ENCODE results near the gene TMEM150C.
A peak's percentile ranks its signal among the peaks of the same experiment; 100 is the strongest.

Gene TMEM150C

DNA sequence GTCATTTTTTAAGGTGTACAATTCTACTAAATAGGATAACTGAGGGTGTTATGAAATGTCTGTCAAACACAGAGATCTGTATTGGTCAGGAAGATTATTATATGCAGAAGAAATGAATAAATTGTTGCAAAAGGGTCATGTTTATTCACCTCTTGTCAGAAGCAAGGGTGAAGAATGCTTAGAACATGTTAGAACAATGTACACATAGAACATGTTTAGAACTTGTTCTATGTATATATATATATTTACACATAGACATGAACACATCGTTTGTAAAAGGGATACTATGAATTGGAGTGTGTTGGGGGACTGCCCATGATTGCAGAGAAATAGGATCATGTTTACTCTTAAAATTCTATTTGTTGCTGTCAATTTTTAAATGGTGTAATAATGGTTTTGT lies 28.0 kb upstream of the TMEM150C start:
- no peak overlapping the region for H3K27ac ChIP-seq (ENCODE audit: low read depth, low read length)
- H3K27me3 ChIP-seq (ENCODE audit: control insufficient read depth, insufficient read depth, low read length) = no peaks in the 10 kb centered on the region
- no peak overlapping the region for H3K9ac ChIP-seq (ENCODE audit: low read depth, low read length)
- H3K9me3 ChIP-seq (ENCODE audit: control insufficient read depth, insufficient read depth, low read length) = no peaks in the 10 kb centered on the region
- H3K36me3 ChIP-seq (ENCODE audit: control insufficient read depth, insufficient read depth, low read length) = no peaks in the 10 kb centered on the region
- H3K4me1 ChIP-seq (ENCODE audit: control insufficient read depth, insufficient read depth, low read length) = peaks cover 41% of the 10 kb centered on the region
- no peak overlapping the region for H3K4me3 ChIP-seq (ENCODE audit: low read depth, low read length)

- H3K4me1 ChIP-seq (ENCODE audit: control insufficient read depth, insufficient read depth, low read length) = peaks cover 51% of the 10 kb centered on the region
- no peak overlapping the region for H3K9ac ChIP-seq (ENCODE audit: low read depth, low read length)
- H3K9me3 ChIP-seq (ENCODE audit: control insufficient read depth, insufficient read depth, low read length) = no peaks in the 10 kb centered on the region
- no peak overlapping the region for H3K27ac ChIP-seq (ENCODE audit: low read depth, low read length)
- no peaks in the 10 kb centered on the region for H3K27me3 ChIP-seq (ENCODE audit: control insufficient read depth, insufficient read depth, low read length)
- no peak overlapping the region for H3K4me3 ChIP-seq (ENCODE audit: low read depth, low read length)
- H3K36me3 ChIP-seq (ENCODE audit: control insufficient read depth, insufficient read depth, low read length) = no peaks in the 10 kb centered on the region
These were observed 27.0 kb upstream of the TMEM150C start for GRCh38 chr4:82588771-82589270.

- Histone ChIP-seq H3K9me3 (ENCODE audit: control insufficient read depth, insufficient read depth, low read length) (no peaks in the 10 kb centered on the region), H3K27me3 (ENCODE audit: control insufficient read depth, insufficient read depth, low read length) (no peaks in the 10 kb centered on the region), H3K4me3 (ENCODE audit: low read depth, low read length) (no peak overlapping the region), H3K9ac (ENCODE audit: low read depth, low read length) (no peak overlapping the region), H3K4me1 (ENCODE audit: control insufficient read depth, insufficient read depth, low read length) (peaks cover 57% of the 10 kb centered on the region), H3K36me3 (ENCODE audit: control insufficient read depth, insufficient read depth, low read length) (no peaks in the 10 kb centered on the region), H3K27ac (ENCODE audit: low read depth, low read length) (no peak overlapping the region)
These were observed 26.2 kb upstream of the TMEM150C start for GRCh38 chr4:82587826-82588540.

- Histone ChIP-seq H3K27ac (ENCODE audit: low read depth, low read length) (peak overlapping the region; percentile 30), H3K4me1 (ENCODE audit: control insufficient read depth, insufficient read depth, low read length) (peaks cover 45% of the 10 kb centered on the region), H3K36me3 (ENCODE audit: control insufficient read depth, insufficient read depth, low read length) (no peaks in the 10 kb centered on the region), H3K9me3 (ENCODE audit: control insufficient read depth, insufficient read depth, low read length) (no peaks in the 10 kb centered on the region), H3K27me3 (ENCODE audit: control insufficient read depth, insufficient read depth, low read length) (no peaks in the 10 kb centered on the region), H3K9ac (ENCODE audit: low read depth, low read length) (no peak overlapping the region), H3K4me3 (ENCODE audit: low read depth, low read length) (no peak overlapping the region)
These were observed 24.1 kb upstream of the TMEM150C start for GRCh38 chr4:82585690-82586435.

GRCh38 chr4:82584931-82585330 lies 23.1 kb upstream of the TMEM150C start:
- peaks cover 38% of the 10 kb centered on the region for H3K4me1 ChIP-seq (ENCODE audit: control insufficient read depth, insufficient read depth, low read length)
- no peaks in the 10 kb centered on the region for H3K9me3 ChIP-seq (ENCODE audit: control insufficient read depth, insufficient read depth, low read length)
- H3K9ac ChIP-seq (ENCODE audit: low read depth, low read length) = no peak overlapping the region
- H3K36me3 ChIP-seq (ENCODE audit: control insufficient read depth, insufficient read depth, low read length) = no peaks in the 10 kb centered on the region
- no peak overlapping the region for H3K4me3 ChIP-seq (ENCODE audit: low read depth, low read length)
- no peak overlapping the region for H3K27ac ChIP-seq (ENCODE audit: low read depth, low read length)
- no peaks in the 10 kb centered on the region for H3K27me3 ChIP-seq (ENCODE audit: control insufficient read depth, insufficient read depth, low read length)

DNA sequence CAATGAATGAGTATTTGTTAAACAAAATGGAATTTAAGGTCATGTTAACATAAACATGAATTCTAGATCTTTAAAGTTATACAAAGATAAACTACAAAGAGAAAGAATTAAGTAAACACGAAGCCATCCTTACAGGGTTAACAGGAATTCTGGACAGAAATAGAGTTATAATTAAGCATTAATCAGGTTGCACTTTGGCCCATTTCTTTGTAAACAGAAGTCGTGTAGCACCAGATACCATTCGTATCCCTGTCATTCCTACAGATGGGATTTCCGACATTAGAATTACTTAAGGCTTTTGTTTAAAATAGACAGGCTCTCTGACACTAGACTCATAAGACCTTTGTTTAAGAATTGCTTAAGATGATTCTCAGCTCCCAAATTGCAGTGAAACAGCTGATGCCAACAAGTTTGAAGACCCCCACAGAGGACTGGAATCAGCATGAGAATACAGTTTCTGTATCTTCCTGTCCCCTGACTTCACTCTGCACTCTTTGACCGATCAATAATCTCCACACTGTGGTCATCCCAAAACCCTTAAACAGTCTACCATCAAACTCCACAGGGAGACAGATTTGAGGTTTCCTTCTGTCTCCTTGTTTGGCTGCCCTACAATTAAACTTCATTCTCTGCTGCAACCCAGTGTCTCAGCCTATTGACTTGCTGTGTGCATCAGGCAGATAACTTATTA lies 22.3 kb upstream of the TMEM150C start:
- Histone ChIP-seq H3K36me3 (ENCODE audit: control insufficient read depth, insufficient read depth, low read length) (no peaks in the 10 kb centered on the region), H3K27ac (ENCODE audit: low read depth, low read length) (no peak overlapping the region), H3K9me3 (ENCODE audit: control insufficient read depth, insufficient read depth, low read length) (no peaks in the 10 kb centered on the region), H3K27me3 (ENCODE audit: control insufficient read depth, insufficient read depth, low read length) (no peaks in the 10 kb centered on the region), H3K9ac (ENCODE audit: low read depth, low read length) (no peak overlapping the region), H3K4me1 (ENCODE audit: control insufficient read depth, insufficient read depth, low read length) (peaks cover 38% of the 10 kb centered on the region), H3K4me3 (ENCODE audit: low read depth, low read length) (no peak overlapping the region)

- H3K9me3 ChIP-seq (ENCODE audit: control insufficient read depth, insufficient read depth, low read length) = no peaks in the 10 kb centered on the region
- no peak overlapping the region for H3K27ac ChIP-seq (ENCODE audit: low read depth, low read length)
- H3K36me3 ChIP-seq (ENCODE audit: control insufficient read depth, insufficient read depth, low read length) = no peaks in the 10 kb centered on the region
- no peak overlapping the region for H3K9ac ChIP-seq (ENCODE audit: low read depth, low read length)
- H3K27me3 ChIP-seq (ENCODE audit: control insufficient read depth, insufficient read depth, low read length) = no peaks in the 10 kb centered on the region
- no peak overlapping the region for H3K4me3 ChIP-seq (ENCODE audit: low read depth, low read length)
- H3K4me1 ChIP-seq (ENCODE audit: control insufficient read depth, insufficient read depth, low read length) = peaks cover 17% of the 10 kb centered on the region
These were observed 18.1 kb upstream of the TMEM150C start for GRCh38 chr4:82579932-82580331.

- no peak overlapping the region for H3K4me3 ChIP-seq (ENCODE audit: low read depth, low read length)
- H3K36me3 ChIP-seq (ENCODE audit: control insufficient read depth, insufficient read depth, low read length) = no peaks in the 10 kb centered on the region
- H3K9me3 ChIP-seq (ENCODE audit: control insufficient read depth, insufficient read depth, low read length) = no peaks in the 10 kb centered on the region
These were observed 17.1 kb upstream of the TMEM150C start for GRCh38 chr4:82578935-82579334.

GRCh38 chr4:82577451-82577850 lies 15.7 kb upstream of the TMEM150C start:
- H3K4me1 ChIP-seq (ENCODE audit: control insufficient read depth, insufficient read depth, low read length) = peaks cover 4% of the 10 kb centered on the region; the same call in 1 of the 2 replicates
- no peak overlapping the region for H3K4me3 ChIP-seq (ENCODE audit: low read depth, low read length)
- H3K27me3 ChIP-seq (ENCODE audit: control insufficient read depth, insufficient read depth, low read length) = no peaks in the 10 kb centered on the region
- H3K36me3 ChIP-seq (ENCODE audit: control insufficient read depth, insufficient read depth, low read length) = no peaks in the 10 kb centered on the region
- no peaks in the 10 kb centered on the region for H3K9me3 ChIP-seq (ENCODE audit: control insufficient read depth, insufficient read depth, low read length)
- no peak overlapping the region for H3K9ac ChIP-seq (ENCODE audit: low read depth, low read length)
- no peak overlapping the region for H3K27ac ChIP-seq (ENCODE audit: low read depth, low read length)

More at GRCh38 chr4:82578935-82579334, 17.1 kb upstream of the TMEM150C start:
- no peak overlapping the region for H3K9ac ChIP-seq (ENCODE audit: low read depth, low read length)
- no peak overlapping the region for H3K27ac ChIP-seq (ENCODE audit: low read depth, low read length)
- H3K4me1 ChIP-seq (ENCODE audit: control insufficient read depth, insufficient read depth, low read length) = peaks cover 11% of the 10 kb centered on the region
- H3K27me3 ChIP-seq (ENCODE audit: control insufficient read depth, insufficient read depth, low read length) = no peaks in the 10 kb centered on the region

DNA sequence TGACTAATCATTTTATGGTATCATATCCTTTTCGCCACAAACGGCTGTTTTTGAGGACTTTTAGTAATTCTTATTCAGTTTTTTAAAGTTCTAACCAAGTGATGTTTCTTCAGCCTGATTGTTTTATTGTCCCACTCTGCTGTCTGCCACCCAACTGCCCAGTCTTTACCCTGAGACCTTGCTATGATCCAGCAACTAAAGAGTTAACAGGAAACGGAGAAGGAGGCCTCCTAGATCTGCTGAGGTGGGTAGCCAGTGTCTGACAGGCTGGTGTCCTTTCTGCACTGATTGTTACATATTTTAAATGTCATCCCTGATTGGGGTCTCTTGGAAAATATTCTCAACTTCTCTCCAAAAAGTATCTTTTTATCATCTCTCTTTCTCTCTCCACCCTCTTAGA lies 7.9 kb upstream of the TMEM150C start:
- Histone ChIP-seq H3K4me1 (ENCODE audit: control insufficient read depth, insufficient read depth, low read length) (peaks cover 11% of the 10 kb centered on the region), H3K9ac (ENCODE audit: low read depth, low read length) (no peak overlapping the region), H3K36me3 (ENCODE audit: control insufficient read depth, insufficient read depth, low read length) (no peaks in the 10 kb centered on the region), H3K4me3 (ENCODE audit: low read depth, low read length) (no peak overlapping the region), H3K9me3 (ENCODE audit: control insufficient read depth, insufficient read depth, low read length) (no peaks in the 10 kb centered on the region), H3K27ac (ENCODE audit: low read depth, low read length) (no peak overlapping the region), H3K27me3 (ENCODE audit: control insufficient read depth, insufficient read depth, low read length) (no peaks in the 10 kb centered on the region)

DNA sequence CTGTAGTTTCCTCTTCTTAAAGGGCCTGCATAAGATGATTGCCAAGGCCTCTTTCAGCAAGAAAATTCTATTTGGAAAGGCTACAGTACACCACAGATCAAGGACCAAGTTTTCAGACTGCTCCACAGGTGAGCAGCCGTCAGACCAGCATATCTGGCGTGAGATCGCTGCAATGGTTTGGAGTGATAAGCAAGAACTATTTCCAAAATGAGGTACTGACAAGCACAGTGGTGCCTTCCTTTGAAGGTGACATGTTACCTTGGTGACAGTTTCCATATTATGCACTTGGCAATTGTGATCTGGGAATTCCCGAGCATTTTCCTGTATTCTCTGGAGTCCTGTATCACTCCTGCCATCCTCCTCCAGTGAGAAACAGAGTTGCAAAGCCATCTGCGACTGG lies 7.3 kb upstream of the TMEM150C start:
- Histone ChIP-seq H3K27ac (ENCODE audit: low read depth, low read length) (no peak overlapping the region), H3K9me3 (ENCODE audit: control insufficient read depth, insufficient read depth, low read length) (no peaks in the 10 kb centered on the region), H3K9ac (ENCODE audit: low read depth, low read length) (no peak overlapping the region), H3K27me3 (ENCODE audit: control insufficient read depth, insufficient read depth, low read length) (no peaks in the 10 kb centered on the region), H3K36me3 (ENCODE audit: control insufficient read depth, insufficient read depth, low read length) (no peaks in the 10 kb centered on the region), H3K4me3 (ENCODE audit: low read depth, low read length) (no peak overlapping the region), H3K4me1 (ENCODE audit: control insufficient read depth, insufficient read depth, low read length) (peaks cover 10% of the 10 kb centered on the region)

All from HUES48 (cell line).